Suprapubic skin (tissue), 3 donors: ENCODE results near the gene KRTAP22-2.

Experiments
- POLR2AphosphoS5 ChIP-seq, 3 donors: sonication (generic); formaldehyde crosslinking; IDR thresholded peaks; one replicate each; pipeline ENCODE4 v1.6.1; 2017; ENCODE audit warnings: antibody characterized with exemption in 3 of 3
- TF ChIP-seq, protein P1 (sequence below), 2 donors: fragments of 200-600 bp in 1 of 2; fragments of 450-650 bp in 1 of 2; sonication (generic) in 1 of 2; IDR thresholded peaks; one replicate each; pipeline ENCODE4 v1.5.1; 2016 to 2019; ENCODE audit warnings: antibody characterized with exemption in 2 of 2, mild to moderate bottlenecking in 1 of 2, moderate library complexity in 1 of 2

DNA sequence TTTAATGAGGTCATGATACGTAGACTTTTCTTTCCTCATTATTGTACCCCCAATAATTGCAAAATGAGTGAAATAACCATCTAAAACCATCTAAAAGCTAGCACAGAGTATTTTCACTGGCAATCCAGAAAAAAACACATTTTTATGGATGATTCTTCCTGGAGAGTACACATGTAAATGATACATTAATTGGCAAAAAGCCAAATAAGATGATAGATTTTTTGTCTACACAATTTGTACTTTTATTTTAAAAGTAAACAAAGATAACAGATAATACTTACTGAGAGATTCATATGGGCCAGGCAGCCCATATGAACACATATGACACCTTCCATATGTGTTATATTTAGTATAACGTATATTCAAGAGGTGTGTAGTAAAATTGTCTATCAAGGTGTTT lies 26.6 kb downstream of the KRTAP22-2 start:
- TF ChIP-seq, protein P1, sequence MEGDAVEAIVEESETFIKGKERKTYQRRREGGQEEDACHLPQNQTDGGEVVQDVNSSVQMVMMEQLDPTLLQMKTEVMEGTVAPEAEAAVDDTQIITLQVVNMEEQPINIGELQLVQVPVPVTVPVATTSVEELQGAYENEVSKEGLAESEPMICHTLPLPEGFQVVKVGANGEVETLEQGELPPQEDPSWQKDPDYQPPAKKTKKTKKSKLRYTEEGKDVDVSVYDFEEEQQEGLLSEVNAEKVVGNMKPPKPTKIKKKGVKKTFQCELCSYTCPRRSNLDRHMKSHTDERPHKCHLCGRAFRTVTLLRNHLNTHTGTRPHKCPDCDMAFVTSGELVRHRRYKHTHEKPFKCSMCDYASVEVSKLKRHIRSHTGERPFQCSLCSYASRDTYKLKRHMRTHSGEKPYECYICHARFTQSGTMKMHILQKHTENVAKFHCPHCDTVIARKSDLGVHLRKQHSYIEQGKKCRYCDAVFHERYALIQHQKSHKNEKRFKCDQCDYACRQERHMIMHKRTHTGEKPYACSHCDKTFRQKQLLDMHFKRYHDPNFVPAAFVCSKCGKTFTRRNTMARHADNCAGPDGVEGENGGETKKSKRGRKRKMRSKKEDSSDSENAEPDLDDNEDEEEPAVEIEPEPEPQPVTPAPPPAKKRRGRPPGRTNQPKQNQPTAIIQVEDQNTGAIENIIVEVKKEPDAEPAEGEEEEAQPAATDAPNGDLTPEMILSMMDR (IDR thresholded peaks at IDR 0.05) = no peak
- no peak for TF ChIP-seq POLR2AphosphoS5 (IDR thresholded peaks at IDR 0.05)
